ENCODE data around the gene FGGY.

- TF ChIP-seq SP1 (CRISPR knock-in tag; conservative IDR thresholded peaks at IDR 0.05): no peak
- TF ChIP-seq CTCF (IDR thresholded peaks at IDR 0.05): peak; percentile 92
- TF ChIP-seq GRHL2 (CRISPR knock-in tag; IDR thresholded peaks at IDR 0.05; ENCODE audit: insufficient replicate concordance, severe bottlenecking): no peak
- TF ChIP-seq ZNF121 (CRISPR knock-in tag; IDR thresholded peaks at IDR 0.05): no peak
- no peak for TF ChIP-seq PRDM15 (CRISPR knock-in tag; IDR thresholded peaks at IDR 0.05)
- TF ChIP-seq ATF3 (CRISPR knock-in tag; conservative IDR thresholded peaks at IDR 0.05): no peak
- no peak for TF ChIP-seq SMAD4 (CRISPR knock-in tag; IDR thresholded peaks at IDR 0.05)
- TF ChIP-seq E2F1 (CRISPR knock-in tag; IDR thresholded peaks at IDR 0.05): no peak
- no peak for TF ChIP-seq JUN (CRISPR knock-in tag; IDR thresholded peaks at IDR 0.05)
- no peak for TF ChIP-seq ZNF263 (CRISPR knock-in tag; IDR thresholded peaks at IDR 0.05; ENCODE audit: low read depth)
- TF ChIP-seq CBFB (CRISPR knock-in tag; IDR thresholded peaks at IDR 0.05; ENCODE audit: low read depth): no peak
- no peak for TF ChIP-seq NR2C2 (CRISPR knock-in tag; IDR thresholded peaks at IDR 0.05)
- TF ChIP-seq GABPB1 (CRISPR knock-in tag; IDR thresholded peaks at IDR 0.05): no peak
These were observed 402.4 kb downstream of the FGGY start for GRCh38 chr1:59699227-59699847.

Data from WTC11 (cell line).